CD4-positive, alpha-beta T cell treated with Interleukin-15 for 1 hour (primary cell): ENCODE measurements around the gene KBTBD3.
"Not testable (repeated sequence)": the region's sequence is repeated elsewhere in the genome, so short reads cannot be mapped to it uniquely, and the experiment has no call there.

ENCODE experiments used
- DNase-seq: peaks from one replicate; pipeline ENCODE4 v3.0.0-alpha.2; 2020

The KBTBD3 gene

DNA sequence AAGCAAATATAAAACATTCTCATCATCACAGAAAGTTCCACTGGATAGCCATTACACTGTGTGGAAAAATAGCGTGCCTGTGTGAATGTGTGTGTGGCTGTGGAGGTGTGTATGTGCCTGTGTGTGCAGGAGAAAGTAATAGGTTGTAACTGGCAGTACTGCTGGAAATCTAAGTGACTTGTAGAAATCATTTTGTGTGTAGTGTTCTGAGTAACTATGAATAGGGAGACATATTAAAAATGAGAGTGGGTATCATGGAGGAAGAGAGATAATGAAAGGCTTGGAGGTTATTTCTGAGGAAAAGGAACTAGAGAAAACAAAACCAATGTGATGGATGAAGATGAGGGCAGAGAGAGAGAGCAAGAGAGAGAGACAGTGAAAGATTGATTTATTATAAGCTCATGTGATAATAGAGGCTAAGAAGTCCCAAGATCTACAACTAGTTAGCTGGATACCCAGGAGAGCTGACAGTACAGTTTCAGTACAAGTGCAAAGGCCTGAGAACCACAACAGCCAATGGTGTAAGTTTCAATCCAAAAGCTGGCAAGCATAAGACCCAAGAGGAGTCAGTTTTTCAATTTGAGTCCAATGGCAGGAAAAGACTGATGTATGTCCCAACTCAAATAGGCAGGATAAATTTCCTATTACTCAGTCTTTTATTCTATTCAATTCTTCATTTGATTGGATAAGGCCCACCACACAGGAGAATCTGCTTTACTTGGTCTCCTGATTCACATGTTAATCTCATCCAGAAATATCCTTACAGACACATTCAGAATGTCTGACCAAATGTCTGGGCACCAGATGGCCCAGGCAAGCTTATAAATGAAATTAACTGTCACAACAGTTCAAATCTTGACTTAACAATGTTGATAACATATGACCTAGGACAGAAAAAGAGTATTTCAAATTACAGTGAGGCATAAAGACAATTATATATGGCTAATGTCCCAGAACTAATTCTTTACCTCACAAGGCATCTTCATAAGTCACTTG lies 14.9 kb downstream of the KBTBD3 start:
- DNase-seq = no peak

DNA sequence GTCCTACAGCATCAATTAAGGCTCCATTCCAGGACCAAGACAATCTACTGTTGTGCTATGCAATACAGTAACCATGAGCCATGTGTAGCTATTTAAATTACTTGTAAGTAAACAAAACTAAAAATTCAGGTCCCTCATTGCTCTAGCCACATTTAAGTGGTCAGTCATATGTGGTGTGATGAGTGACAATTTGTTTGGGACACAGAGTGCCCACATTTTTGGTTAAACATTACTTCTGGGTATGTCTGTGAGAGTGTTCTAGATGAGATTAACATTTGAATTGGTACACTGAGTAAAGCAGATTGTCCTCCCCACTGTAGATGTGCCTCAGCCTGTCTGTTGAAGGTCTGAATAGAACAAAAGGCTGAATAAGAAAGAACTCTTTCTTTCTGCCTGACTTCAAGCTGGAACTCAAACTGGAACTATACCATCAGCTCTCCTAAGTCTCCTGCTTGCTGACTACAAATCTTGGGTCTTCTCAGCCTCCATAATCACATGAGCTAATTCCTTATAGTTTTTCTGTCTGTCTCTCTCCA lies 15.8 kb downstream of the KBTBD3 start:
- DNase-seq = no peak

DNA sequence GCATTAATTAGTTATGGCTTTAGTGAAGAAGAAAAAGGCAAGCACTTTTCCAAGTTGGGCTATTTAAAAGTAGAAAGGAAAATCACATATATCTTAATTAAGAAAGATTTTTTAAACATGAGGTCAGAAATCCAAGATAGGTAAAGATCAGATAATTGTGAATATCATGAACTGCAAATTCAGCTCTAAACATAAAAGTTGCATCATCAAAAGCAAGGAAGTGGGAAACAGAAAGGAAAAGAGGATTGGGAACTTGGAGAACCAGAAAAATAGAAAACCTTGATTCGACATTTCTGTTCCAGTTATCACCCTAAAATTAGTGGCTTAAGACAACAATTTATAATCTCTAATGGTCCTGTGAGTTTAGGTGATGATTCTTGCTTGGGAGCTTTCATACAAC lies 17.5 kb downstream of the KBTBD3 start:
- no peak for DNase-seq

DNA sequence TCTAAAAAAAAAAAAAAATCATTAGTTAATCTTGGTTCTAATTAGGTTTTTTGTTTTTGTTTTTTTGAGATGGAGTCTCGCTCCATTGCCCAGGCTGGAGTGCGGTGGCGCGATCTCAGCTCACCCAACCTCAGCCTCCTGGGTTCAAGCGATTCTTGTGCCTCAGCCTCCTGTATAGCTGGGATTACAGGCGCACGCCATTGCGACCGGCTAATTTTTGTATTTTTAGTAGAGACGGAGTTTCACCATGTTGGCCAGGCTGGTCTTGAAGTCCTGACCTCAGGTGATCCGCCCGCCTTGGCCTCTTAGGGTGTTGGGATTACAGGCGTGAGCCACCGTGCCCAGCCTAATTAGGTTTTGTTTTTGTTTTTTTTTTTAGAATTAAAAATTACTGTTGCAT lies 18.8 kb downstream of the KBTBD3 start:
- not testable (repeated sequence) for DNase-seq

GRCh38 chr11:106051103-106051502 lies 26.0 kb downstream of the KBTBD3 start:
- DNase-seq = no peak

- no peak for DNase-seq
These were observed 27.2 kb downstream of the KBTBD3 start for GRCh38 chr11:106049727-106050476.

DNA sequence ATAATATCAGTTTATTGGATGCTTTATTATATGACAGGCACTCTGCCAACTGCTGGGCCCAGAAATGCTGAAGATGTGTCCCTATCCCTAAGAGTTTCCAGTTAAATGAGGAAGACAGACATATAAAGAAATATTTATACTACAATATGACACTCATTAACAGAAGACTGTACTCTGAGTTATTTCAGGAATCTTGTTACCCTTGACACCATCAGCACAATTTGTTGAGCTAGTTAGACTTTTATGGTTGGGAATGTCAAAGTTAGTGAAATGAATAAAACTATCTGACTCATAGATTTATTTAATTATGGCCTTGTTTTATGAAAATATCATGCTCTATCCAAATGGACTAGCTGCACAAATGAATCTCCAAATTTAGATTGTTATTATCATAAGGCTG lies 29.5 kb downstream of the KBTBD3 start:
- DNase-seq = no peak

DNA sequence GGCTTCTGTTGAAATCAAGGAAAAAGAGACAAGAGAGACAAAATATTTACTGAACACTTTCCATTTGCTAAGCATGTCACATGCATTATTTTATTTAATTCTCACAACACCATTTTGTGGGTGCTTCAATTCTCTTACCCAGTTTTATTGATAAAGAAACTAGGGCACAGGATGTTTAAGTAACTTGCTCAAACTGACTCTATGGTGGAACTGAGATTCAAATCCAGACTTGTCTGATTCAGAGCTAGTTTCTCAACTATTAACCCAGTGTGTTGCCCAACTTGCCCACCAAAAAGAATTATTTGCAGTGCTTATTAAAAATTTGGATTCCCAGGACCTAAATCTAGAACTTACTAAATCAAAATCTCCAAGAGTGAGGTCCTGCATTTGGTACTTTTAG lies 33.6 kb downstream of the KBTBD3 start:
- DNase-seq = no peak

- no peak for DNase-seq
These were observed 44.3 kb downstream of the KBTBD3 start for GRCh38 chr11:106032861-106033260.

DNA sequence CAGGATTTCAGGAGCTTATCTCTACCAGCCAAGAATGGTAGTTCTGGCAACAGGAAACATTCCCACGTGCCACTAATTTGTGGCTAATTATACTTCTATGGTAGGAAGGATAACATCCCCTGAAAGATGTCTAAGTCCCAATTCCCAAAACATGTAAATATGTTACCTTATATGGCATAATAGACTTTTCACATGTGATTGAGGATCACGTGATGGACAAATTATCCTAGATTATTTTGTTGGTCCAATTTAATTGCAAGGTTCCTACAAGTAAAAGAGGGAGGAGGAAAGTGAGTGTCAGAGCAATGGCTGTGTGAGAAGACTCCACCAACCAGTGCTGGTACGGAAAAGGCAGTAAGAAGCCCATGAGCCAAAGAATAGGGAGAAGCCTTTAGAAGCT lies 45.2 kb downstream of the KBTBD3 start:
- no peak for DNase-seq

DNA sequence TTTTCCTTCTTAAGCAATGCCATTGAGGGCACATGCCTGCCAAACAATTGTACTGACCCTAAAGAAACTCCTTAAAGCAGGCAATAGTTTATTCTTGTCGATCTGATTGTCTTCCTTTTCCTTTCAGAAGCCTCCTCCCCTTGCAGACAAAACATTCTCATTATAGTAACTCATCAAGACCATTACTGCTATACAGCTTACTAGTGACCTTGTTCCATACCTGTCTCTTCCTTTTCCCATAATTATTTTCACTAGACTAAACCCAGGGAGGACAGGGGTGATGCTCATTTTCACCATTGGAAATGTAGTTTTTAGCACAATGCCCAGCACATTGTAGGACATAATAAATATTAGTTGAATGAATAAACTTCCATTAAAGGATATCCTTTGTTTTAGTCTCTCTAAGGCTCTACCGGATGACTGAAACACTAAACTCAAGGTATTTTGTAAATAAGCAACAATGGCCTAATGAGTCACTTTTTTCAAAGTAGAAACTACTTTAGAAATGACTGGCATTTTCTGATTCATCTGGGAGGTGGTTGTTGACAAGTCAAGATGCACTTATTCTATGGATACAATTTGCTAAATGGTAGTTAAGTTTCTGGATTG lies 45.8 kb downstream of the KBTBD3 start:
- DNase-seq = no peak

DNA sequence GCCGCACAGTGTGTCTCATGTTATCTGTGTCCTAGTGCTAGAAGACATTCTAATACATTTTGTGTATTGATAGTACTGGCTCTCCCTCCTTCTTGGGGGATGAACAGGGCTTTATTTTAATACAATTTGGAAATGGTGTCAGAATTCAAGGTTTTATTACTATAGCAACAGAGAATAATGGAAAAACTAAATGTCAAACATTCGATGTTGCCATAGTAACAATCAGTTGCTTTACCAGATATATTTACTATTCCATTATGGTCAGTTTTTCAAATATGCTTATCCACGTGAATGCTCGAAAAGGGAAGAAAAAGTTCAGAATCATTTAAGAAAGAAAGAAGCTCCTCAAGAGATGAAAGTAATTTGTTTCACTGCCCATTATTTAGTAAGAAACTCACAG lies 46.5 kb downstream of the KBTBD3 start:
- no peak for DNase-seq

- DNase-seq = no peak
These were observed 54.3 kb downstream of the KBTBD3 start for GRCh38 chr11:106022795-106023275.

DNA sequence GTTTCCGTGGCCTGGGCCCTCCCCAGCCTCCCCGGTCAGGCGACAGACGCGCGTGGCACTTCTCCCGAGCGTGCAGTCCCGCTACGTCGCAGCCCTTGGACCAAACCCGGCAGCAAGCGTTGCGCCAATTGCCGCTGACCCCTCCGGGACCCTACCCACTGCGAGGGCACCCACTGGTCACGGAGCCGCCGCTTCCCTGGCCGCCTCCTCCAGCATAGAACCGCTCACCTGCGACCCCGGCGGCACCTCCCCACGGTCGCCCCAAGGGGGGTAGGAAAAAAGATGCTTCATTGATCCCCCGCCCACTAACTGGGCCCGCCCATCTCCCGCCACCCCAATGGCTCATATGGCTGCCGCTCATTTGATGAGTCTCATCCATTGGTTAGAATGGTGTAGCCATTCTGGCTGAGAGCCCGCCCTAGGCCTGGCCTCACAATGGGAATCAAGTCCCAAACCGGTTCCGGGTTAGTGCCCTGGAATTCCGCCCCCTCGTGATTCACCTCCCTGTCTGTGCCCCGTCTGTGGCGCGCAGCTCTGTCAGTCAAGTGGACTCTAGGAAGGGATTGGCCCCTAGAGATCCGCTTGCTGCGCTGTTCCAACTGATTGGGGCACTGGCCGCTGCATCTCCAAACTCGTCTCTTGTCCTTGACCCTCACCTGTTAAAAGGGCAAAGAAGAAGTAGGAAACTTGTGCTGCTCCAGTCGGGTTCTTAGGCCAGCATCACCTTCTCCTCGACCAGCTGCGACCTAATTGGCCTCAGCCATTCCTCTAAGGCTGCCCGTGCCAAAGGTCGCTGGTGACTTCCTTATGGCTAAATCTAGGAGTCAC lies 55.0 kb downstream of the KBTBD3 start, which contains the start of gene MSANTD4:
MSANTD4 (minus strand) TSS at position 274 of the 828 bp plus-strand sequence. CDS start 11,323 bp downstream, outside the sequence.
- peak; percentile 96 for DNase-seq

DNA sequence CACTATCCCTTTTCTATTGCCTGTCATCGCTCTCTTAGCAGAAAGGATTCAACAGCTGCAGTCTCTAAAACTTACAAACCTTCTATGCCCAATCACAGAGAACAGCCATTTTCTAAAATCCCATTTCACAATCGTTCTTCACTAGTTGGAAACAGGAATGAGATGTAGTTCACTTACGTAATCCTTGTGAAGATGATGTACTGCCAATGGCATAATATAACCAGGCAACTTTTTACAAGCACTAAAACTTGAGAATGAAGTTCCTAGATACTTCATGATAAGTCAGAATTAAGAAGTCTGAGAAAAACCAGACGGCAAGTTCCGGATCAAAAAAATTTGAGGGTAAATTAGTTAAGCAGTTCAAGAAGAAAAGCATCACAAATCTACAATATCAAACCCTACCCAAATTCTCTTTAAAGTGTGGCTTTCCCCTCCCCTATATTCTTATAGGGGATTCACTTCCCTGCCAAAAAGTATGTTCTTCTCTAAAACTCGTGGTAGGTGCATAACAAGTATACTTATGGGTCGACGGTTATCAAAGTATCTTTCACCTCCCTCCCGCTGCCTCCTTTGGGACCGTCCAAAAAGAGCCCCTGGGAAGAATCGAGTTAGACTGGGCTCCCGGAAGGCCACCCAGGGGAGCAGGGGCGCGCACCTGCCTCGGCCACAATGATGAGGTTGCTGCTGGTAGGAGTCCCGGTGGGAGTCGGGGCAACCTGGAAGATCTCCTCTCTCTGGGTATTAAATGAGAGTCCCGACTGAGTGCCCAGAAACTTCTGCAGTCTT lies 55.8 kb downstream of the KBTBD3 start:
- no peak for DNase-seq

GRCh38 chr11:106017093-106017492 lies 60.1 kb downstream of the KBTBD3 start:
- DNase-seq = no peak

- DNase-seq = no peak
These were observed 62.1 kb downstream of the KBTBD3 start for GRCh38 chr11:106015066-106015465.

DNA sequence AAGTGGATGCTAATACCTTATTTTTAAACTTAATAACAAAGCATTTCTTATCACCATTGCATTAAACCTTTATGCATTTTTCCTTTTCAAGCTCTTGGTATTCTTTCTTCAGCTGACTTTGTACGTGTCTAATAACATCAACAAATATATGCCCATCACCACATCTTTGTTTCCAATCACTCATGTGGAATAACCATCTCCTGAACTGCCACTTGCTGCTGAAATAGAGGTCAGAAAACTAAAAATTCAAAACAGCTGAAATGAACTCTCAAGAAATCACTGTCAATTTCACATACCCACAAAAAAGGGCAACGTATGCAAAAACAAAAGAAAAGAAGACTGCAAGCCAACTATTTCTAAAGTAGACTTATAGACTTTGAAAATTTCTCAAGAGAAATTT lies 62.5 kb downstream of the KBTBD3 start:
- DNase-seq = no peak

GRCh38 chr11:106014035-106014434 lies 63.1 kb downstream of the KBTBD3 start:
- DNase-seq = no peak

DNA sequence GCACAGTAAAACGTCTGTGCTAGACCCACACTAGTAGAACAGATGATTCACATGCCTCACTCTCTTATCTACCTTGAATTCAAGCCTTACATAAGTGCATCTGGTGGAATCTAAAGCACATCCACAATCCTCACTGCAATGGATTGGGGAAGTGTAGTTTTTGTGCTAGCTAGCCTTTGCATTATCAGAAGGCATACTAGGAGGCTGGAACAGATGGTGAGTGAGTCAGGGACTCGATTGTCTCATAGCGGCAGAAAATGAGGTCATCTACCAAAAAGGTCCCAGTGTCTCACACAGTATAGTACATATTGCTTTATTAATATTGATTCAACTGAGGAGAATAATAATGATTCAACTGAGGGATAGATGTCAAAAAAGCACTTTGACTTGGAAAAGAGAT lies 64.4 kb downstream of the KBTBD3 start:
- DNase-seq = no peak

DNA sequence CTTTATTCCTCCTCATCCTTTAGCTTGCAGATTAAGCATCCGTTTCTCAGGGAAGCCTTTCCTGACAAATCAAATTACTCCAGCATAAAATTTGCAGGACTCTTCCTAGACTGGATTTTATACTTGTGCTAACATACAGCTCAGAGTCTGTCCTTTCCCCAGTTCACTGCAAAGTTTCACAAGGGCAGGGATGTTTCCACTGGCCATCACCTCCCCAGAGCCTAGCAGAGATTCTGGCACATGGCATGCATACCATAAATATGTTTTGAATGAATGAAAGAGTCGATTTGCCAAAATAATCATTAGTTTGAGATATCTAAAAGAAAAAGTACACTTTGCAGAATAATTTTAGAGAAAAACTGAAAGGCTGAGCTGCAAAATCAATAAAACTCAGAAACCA lies 65.7 kb downstream of the KBTBD3 start:
- DNase-seq = no peak
